KMS-11 (cell line): Measurements from ENCODE around the gene OSBP2.
"Not testable (repeated sequence)": the region's sequence is repeated elsewhere in the genome, so short reads cannot be mapped to it uniquely, and the experiment has no call there.

Experiments
- H2AFZ ChIP-seq: fragments of 200-600 bp; sonication (generic); 2 replicates; pipeline ENCODE4 v1.6.1; 2016; ENCODE audit warnings: antibody characterized with exemption, mixed run types, low read depth
- H3K27ac ChIP-seq: fragments of 200-600 bp; sonication (generic); 2 replicates; pipeline ENCODE4 v1.6.1; 2016; ENCODE audit warnings: mild to moderate bottlenecking, mixed run types
- H3K27me3 ChIP-seq: fragments of 200-600 bp; sonication (generic); 2 replicates; pipeline ENCODE4 v1.6.1; 2017; ENCODE audit warnings: mild to moderate bottlenecking, low read depth, mixed run types, moderate library complexity; ENCODE audit not compliant: insufficient read depth
- H3K36me3 ChIP-seq: fragments of 200-600 bp; sonication (generic); 2 replicates; pipeline ENCODE4 v1.6.1; 2017; ENCODE audit warnings: mild to moderate bottlenecking, mixed run types; ENCODE audit not compliant: insufficient read depth
- H3K4me1 ChIP-seq: fragments of 200-600 bp; sonication (generic); 2 replicates; pipeline ENCODE4 v1.6.1; 2016; ENCODE audit warnings: mild to moderate bottlenecking, low read depth, mixed run types; ENCODE audit not compliant: poor library complexity, severe bottlenecking
- H3K4me2 ChIP-seq: fragments of 200-600 bp; sonication (generic); 2 replicates; pipeline ENCODE4 v1.7.0; 2016; ENCODE audit warnings: mild to moderate bottlenecking, mixed run types
- H3K4me3 ChIP-seq: fragments of 200-600 bp; sonication (generic); IDR thresholded peaks from 2 replicates; pipeline ENCODE4 v1.6.1; 2017; ENCODE audit warnings: low read depth, low read length, mixed read lengths; ENCODE audit not compliant: insufficient read depth
- H3K79me2 ChIP-seq: fragments of 200-600 bp; sonication (generic); 2 replicates; pipeline ENCODE4 v1.6.1; 2016; ENCODE audit warnings: low read depth, mixed run types; ENCODE audit not compliant: insufficient read depth
- H3K9ac ChIP-seq: fragments of 200-600 bp; sonication (generic); 2 replicates; pipeline ENCODE4 v1.6.1; 2016; ENCODE audit warnings: mild to moderate bottlenecking, mixed run types
- H4K20me1 ChIP-seq: fragments of 200-600 bp; sonication (generic); 2 replicates; pipeline ENCODE4 v1.6.1; 2016; ENCODE audit warnings: mild to moderate bottlenecking, mixed run types; ENCODE audit not compliant: insufficient read depth
- TF ChIP-seq, protein P1 (sequence below): fragments of 200-600 bp; sonication (generic); conservative IDR thresholded peaks from 2 replicates; pipeline ENCODE4 v1.6.1; 2017; ENCODE audit warnings: low read depth, mild to moderate bottlenecking, antibody characterized with exemption, low read length, moderate library complexity, mixed read lengths

The OSBP2 gene

DNA sequence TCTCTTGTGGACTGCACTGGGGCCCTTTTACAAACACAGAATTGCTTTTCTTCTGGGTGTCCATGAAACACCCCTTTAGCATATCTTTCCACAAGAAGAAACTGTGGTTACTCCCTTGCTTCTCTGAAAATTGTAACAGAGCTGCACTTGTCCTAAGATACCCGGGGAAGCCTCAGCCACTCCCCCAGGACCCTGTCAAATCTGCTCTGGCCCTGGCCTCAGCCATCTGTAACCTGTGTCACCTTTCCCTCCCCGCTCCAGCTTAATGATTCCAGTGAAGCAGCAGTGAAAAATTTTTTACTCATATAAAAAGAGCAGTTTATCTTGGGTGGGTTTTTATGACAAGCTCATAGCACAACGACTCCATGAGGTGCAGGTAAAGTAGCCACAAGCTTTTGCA lies 23.6 kb upstream of the OSBP2 start:
- H3K4me2 ChIP-seq: no peak overlapping the region
- peaks cover 16% of the 10 kb centered on the region for H3K4me1 ChIP-seq
- no peaks in the 10 kb centered on the region for H4K20me1 ChIP-seq
- no peaks in the 10 kb centered on the region for H3K79me2 ChIP-seq
- no peak overlapping the region for H3K4me3 ChIP-seq
- no peaks in the 10 kb centered on the region for H3K27me3 ChIP-seq
- no peak overlapping the region for H2AFZ ChIP-seq
- H3K36me3 ChIP-seq: no peaks in the 10 kb centered on the region
- TF ChIP-seq, protein P1, sequence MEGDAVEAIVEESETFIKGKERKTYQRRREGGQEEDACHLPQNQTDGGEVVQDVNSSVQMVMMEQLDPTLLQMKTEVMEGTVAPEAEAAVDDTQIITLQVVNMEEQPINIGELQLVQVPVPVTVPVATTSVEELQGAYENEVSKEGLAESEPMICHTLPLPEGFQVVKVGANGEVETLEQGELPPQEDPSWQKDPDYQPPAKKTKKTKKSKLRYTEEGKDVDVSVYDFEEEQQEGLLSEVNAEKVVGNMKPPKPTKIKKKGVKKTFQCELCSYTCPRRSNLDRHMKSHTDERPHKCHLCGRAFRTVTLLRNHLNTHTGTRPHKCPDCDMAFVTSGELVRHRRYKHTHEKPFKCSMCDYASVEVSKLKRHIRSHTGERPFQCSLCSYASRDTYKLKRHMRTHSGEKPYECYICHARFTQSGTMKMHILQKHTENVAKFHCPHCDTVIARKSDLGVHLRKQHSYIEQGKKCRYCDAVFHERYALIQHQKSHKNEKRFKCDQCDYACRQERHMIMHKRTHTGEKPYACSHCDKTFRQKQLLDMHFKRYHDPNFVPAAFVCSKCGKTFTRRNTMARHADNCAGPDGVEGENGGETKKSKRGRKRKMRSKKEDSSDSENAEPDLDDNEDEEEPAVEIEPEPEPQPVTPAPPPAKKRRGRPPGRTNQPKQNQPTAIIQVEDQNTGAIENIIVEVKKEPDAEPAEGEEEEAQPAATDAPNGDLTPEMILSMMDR: no peak
- no peak overlapping the region for H3K27ac ChIP-seq
- H3K9ac ChIP-seq: no peak overlapping the region

DNA sequence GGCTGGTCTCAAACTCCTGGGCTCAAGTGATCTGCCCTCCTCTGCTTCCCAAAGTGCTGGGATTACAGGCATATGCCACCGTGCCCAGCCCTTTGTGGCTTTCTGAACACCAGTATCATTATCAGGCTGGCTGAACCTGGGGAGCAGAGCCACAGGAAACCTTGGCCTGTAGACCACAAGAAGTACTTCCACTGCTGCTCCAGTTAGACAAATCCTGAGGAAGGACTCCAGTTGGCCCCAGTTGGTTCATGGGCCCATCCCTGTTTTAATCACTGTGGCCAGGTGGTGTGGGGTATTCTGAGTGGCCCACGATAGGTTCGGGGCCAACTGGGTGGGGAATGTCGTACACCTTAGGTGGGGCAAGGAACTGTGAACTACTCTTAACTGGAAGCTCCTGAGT lies 21.5 kb upstream of the OSBP2 start:
- Histone ChIP-seq H2AFZ (no peak overlapping the region), H3K36me3 (no peaks in the 10 kb centered on the region), H4K20me1 (no peaks in the 10 kb centered on the region), H3K4me1 (peaks cover 11% of the 10 kb centered on the region), H3K27ac (no peak overlapping the region), H3K9ac (no peak overlapping the region), H3K27me3 (no peaks in the 10 kb centered on the region), H3K4me3 (no peak overlapping the region), H3K79me2 (no peaks in the 10 kb centered on the region), H3K4me2 (no peak overlapping the region)
- TF ChIP-seq, protein P1: no peak

DNA sequence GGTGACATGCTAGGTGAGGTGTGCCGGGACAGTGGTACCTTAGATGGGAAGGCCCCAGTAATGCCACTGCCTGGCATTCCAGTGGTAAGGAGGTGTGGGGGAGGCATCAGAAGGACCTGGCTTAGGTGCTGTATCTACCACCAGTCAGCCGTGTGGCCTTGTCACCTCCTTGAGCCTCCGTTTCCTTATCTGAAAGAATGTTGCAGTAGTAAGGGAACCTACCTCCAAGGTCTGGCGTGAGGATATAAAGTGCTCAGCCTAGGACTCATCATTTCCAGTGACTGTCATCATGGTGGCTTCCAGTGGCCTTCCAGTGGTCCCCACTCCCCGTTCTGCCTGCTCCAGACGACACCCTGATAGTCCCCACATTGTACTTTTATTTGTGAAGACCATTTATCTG lies 20.2 kb upstream of the OSBP2 start:
- H3K4me3 ChIP-seq: no peak overlapping the region
- H2AFZ ChIP-seq: no peak overlapping the region
- no peaks in the 10 kb centered on the region for H3K79me2 ChIP-seq
- H4K20me1 ChIP-seq: no peaks in the 10 kb centered on the region
- no peak overlapping the region for H3K9ac ChIP-seq
- H3K27ac ChIP-seq: no peak overlapping the region
- TF ChIP-seq, protein P1: no peak
- H3K27me3 ChIP-seq: no peaks in the 10 kb centered on the region
- H3K36me3 ChIP-seq: no peaks in the 10 kb centered on the region
- H3K4me1 ChIP-seq: peaks cover 11% of the 10 kb centered on the region
- no peak overlapping the region for H3K4me2 ChIP-seq

DNA sequence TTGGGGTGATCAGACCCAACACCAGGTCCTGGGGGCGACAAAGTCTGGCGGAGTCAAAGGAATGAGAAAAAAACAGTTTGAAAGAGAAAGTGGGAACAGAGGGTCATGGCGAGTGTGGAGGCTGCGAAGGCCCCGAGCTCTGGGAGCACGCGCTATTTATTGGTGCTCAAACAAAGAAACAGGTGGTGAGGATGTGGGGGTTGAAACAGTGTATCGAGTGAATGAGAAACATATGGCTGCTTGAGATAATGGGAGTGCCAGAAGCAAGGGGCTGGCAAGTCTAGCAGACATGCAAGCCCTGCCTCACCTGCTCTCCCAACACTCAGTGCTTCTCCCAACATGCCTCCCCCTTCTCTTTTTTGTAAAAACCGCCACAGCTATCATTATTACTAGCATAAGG lies 19.2 kb upstream of the OSBP2 start:
- Histone ChIP-seq H4K20me1 (no peaks in the 10 kb centered on the region), H3K36me3 (no peaks in the 10 kb centered on the region), H3K4me1 (peaks cover 2% of the 10 kb centered on the region), H3K27me3 (no peaks in the 10 kb centered on the region), H3K4me2 (no peak overlapping the region), H3K9ac (no peak overlapping the region), H2AFZ (no peak overlapping the region), H3K27ac (no peak overlapping the region), H3K4me3 (no peak overlapping the region), H3K79me2 (no peaks in the 10 kb centered on the region)
- TF ChIP-seq, protein P1: no peak

DNA sequence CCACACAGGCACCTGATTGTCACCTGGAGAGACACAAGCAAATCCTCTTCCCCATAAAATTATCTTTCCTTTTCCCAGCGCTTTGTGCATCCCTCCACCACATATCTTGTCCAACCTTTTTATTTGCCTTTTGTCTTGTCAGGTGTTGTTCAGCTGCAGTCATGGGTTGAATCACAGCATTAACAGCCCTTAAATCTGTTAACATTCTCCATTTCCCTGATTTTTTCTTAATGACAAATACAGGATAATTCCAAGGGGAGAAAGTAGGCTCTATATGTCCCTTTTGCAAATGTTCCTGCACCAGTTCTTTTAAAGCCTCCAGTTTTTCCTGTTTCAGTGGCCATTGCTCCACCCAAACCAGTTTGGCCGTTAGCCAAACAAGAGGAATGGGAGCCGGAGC lies 18.1 kb upstream of the OSBP2 start:
- H2AFZ ChIP-seq, H3K27me3 ChIP-seq, H3K4me3 ChIP-seq, H3K27ac ChIP-seq, H3K4me2 ChIP-seq, H3K4me1 ChIP-seq, H3K79me2 ChIP-seq, H4K20me1 ChIP-seq, H3K36me3 ChIP-seq, H3K9ac ChIP-seq: not testable (repeated sequence)

DNA sequence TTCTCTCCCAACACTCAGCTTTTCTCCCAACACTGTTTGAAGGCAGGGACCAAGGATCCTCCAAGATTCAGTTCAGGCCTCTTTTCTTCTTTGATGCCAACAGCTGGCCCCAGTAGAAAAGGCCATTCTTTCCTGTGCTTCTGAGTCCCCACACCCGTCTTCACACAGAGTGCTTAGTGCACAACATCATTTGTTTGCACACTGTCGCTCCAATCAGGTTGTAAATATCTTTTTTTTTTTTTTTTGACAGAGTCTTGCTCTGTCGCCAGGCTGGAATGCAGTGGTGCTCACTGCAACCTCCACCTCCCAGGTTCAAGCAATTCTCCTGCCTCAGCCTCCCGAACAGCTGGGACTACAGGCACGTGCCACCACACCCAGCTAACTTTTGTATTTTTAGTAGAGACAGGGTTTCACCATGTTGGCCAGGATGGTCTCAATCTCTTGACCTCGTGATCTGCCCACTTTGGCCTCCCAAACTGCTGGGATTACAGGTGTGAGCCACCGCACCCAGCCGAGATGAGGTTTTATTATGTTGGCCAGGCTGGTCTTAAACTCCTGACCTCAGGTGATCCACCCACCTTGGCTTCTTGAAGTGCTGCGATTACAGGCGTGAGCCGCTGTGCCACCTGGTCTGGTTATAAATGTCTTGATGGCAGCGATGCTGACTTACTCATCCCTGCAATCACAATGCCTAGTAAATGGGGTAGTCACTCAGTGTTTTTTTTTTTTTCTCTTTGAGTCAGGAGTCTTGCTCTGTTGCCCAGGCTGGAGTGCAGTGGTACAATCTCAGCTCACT lies 14.6 kb upstream of the OSBP2 start:
- not testable (repeated sequence) for H3K79me2 ChIP-seq, H3K9ac ChIP-seq, H3K27me3 ChIP-seq, H3K36me3 ChIP-seq, H3K4me1 ChIP-seq, H3K27ac ChIP-seq, H3K4me3 ChIP-seq, H3K4me2 ChIP-seq, H2AFZ ChIP-seq, H4K20me1 ChIP-seq
